ENCODE data around the gene UNC13A.

The UNC13A gene

DNA sequence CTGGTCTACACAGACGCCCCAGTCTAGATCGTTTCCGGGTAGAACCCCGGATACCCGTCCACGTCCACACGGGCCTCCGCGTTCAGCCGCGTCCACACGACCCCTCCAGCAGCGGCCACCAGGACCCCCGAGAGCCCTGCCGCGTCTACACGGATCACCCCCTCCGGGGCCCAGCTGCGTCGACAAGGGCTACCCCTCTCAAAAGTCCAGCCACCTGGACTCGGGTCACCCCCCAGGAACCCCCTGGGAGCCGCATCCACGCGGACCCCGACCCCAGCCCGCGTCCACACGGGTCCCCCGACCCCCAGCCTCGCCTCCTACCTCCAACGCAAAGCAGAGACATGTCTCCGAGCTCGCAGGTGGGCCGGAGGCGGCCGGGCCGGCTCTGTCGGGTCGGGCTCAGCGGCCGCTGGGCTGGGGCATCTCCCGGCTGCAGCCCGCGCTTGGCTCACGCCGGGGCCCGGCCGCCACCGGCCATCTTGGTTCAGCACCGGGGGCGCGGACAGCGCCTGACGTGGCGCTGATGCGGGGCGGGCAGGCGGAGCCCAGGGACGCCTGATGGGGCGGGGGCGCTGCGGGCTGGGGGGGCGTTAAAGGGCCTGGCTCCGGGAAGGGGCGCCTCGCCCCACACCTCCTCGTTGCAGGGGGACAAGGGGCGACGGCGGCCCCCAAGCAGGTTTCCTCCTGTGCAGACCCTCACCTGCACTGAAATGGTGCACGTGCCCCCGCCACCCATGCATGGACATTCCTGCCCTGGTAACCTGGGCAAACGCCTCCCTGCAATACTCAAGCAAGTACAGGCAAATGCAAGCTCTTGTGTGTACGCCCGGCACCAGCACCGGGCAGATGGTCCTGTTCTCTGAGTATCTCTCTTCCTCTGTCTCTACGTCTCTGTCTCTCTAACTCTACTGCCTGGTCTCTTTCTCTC lies at the start of gene UNC13A:
Gene UNC13A (minus strand): TSS at position 498 of the 928 bp plus-strand sequence. CDS start 155 bp downstream, at position 343.
- peak in 1 of 2 experiments; percentile 21 for DNase-seq

DNA sequence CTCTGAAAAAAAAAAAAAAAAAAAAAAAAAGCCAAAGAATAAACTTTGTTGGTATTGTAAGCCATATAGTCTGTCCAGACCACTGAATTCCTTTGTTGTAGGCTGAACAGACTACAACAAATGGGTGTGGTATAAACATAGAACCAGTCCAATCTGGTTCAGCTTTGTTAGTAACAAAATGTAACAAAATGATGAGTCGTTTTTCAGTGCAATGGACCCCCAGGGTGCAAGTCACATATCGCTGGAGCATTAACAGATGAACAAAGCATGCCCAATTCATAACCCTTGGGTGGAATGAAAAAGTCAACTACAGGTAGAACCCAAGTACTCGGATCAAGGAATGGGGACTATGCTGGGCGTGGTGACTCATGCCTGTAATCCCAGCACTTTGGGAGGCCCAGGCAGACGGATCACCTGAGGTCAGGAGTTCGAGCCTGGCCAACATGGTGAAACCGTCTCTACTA lies 49.6 kb upstream of the UNC13A start:
- DNase-seq = no peak

DNA sequence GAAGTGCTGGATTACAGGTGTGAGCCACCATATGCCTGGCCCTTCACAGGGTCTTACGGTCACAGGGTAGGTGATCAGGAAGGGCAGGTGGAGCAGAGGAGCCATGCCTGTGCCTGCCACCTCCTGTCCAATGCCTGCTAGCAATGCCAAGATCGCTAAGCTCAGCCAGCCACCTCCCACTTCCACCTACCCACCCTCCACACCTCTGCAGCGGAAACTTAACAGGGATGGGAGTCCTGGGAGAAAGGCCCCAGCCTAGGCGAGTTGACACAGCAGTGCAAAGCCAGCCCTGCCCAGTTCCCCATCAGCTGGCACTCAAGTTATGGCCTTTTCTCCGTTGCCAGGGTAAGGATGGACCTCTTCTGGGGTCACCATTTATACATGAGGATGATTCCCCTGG lies 47.3 kb upstream of the UNC13A start:
- no peak for DNase-seq

DNA sequence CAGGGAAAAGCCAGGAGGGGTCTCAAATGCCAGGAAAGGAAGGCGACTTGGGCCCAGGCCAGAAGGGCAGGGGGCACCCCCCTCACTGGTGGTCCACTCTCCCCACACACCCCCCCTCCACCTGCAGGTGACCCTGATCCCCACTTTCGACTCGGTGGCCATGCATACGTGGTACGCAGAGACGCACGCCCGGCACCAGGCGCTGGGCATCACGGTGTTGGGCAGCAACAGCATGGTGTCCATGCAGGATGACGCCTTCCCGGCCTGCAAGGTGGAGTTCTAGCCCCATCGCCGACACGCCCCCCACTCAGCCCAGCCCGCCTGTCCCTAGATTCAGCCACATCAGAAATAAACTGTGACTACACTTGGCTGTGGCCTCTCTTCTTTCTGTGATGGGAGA lies 46.0 kb upstream of the UNC13A start:
- no peak for DNase-seq

DNA sequence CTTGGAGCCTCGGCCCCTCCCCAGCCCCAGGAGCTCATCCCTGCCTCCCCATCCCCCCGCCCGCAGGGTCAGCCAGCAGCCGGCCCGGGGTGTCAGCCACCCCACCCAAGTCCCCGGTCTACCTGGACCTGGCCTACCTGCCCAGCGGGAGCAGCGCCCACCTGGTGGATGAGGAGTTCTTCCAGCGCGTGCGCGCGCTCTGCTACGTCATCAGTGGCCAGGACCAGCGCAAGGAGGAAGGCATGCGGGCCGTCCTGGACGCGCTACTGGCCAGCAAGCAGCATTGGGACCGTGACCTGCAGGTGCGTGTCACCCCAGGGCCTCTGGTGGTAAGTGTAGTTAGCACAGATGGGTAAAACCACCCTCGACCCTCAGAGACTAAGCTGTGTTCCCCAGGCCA lies 45.0 kb upstream of the UNC13A start:
- no peak for DNase-seq

DNA sequence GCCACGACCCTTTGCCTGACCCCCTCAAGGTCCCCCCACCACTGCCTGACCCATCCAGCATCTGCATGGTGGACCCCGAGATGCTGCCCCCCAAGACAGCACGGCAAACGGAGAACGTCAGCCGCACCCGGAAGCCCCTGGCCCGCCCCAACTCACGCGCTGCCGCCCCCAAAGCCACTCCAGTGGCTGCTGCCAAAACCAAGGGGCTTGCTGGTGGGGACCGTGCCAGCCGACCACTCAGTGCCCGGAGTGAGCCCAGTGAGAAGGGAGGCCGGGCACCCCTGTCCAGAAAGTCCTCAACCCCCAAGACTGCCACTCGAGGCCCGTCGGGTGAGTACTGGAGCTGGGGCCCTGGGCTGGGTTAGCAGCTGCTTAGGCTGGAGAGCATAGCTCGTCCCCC lies 39.7 kb upstream of the UNC13A start:
- DNase-seq = no peak

DNA sequence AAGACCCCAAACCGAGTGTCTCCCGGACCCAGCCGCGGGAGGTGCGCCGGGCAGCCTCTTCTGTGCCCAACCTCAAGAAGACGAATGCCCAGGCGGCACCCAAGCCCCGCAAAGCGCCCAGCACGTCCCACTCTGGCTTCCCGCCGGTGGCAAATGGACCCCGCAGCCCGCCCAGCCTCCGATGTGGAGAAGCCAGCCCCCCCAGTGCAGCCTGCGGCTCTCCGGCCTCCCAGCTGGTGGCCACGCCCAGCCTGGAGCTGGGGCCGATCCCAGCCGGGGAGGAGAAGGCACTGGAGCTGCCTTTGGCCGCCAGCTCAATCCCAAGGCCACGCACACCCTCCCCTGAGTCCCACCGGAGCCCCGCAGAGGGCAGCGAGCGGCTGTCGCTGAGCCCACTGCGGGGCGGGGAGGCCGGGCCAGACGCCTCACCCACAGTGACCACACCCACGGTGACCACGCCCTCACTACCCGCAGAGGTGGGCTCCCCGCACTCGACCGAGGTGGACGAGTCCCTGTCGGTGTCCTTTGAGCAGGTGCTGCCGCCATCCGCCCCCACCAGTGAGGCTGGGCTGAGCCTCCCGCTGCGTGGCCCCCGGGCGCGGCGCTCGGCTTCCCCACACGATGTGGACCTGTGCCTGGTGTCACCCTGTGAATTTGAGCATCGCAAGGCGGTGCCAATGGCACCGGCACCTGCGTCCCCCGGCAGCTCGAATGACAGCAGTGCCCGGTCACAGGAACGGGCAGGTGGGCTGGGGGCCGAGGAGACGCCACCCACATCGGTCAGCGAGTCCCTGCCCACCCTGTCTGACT lies 39.0 kb upstream of the UNC13A start:
- no peak for DNase-seq

DNA sequence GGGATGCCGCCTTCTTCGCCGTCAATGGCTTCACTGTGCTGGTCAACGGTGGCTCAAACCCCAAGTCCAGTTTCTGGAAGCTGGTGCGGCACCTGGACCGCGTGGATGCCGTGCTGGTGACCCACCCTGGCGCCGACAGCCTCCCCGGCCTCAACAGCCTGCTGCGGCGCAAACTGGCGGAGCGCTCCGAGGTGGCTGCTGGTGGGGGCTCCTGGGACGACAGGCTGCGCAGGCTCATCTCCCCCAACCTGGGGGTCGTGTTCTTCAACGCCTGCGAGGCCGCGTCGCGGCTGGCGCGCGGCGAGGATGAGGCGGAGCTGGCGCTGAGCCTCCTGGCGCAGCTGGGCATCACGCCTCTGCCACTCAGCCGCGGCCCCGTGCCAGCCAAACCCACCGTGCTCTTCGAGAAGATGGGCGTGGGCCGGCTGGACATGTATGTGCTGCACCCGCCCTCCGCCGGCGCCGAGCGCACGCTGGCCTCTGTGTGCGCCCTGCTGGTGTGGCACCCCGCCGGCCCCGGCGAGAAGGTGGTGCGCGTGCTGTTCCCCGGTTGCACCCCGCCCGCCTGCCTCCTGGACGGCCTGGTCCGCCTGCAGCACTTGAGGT lies 38.1 kb upstream of the UNC13A start:
- DNase-seq = no peak

DNA sequence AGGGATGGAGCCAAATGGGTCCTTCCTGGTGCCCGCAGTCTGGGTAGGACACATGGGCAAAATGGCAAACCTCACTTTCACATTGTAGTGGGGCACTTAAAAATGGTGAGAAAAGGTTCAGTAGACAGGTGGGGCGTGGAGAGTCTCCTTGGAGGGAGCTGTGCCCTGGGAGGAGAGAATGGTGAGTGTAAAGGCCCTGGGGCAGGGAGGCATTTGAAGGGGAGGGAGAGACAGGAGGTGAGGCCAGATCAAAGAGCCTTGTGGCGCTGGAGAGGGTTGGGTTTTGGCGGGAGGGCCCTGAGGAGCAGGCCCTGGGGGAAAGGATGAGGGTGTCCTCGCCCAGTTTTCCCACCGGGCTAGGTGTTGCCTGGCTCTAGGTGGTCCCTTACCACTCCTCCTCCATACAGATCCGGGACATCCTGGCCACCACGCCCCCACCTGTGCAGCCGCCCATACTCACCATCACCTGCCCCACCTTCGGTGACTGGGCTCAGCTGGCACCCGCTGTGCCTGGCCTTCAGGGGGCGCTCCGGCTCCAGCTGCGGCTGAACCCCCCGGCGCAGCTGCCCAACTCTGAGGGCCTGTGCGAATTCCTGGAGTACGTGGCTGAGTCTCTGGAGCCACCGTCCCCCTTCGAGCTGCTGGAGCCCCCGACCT lies 37.4 kb upstream of the UNC13A start:
- DNase-seq = no peak

DNA sequence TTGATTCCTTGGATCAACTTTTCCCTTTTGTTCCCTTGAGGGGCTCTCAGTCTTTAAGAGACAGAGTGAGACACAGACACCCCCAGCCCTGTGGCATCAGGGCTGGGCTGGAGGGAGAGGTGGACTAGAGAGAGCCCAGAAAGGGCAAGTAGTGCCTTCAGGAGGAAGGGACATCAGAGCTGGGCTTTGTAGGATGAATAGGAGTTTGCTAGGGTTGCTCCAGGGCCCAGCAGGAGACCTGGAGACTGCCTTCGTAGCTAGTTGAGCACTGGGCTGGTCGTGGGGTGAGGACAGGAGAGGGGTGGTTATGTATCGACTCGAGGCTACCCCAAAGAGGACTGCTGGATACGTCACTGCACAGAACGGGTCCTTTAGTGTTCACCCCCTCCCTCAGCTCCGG lies 36.5 kb upstream of the UNC13A start:
- no peak for DNase-seq

DNA sequence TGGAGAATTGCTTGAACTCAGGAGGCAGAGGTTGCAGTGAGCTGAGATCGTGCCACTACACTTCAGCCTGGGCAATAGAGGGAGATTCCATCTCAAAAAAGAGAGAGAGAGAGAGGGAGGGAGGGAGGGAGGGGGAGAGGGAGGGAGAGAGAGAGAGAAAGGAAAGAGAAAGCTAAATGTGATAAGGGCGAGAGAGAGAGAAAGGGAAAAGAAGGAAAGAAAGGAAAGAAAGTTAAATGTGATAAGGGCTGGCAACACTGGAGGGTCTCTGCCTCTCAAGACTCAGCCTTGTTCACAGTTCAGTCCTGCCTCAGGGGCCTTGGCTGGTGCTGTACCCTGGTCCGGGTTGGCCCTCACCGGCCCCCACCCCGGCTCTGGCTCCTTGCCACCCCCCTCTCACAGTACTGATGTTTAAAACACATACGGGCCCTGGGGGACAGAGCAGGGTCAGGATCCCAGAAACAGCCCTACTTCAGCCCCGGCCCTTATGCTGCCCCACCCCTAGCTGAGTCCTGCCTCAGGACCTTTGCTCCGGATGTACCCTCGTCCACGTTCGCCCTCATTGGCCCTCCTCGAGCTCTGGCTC lies 34.6 kb upstream of the UNC13A start:
- DNase-seq = no peak

DNA sequence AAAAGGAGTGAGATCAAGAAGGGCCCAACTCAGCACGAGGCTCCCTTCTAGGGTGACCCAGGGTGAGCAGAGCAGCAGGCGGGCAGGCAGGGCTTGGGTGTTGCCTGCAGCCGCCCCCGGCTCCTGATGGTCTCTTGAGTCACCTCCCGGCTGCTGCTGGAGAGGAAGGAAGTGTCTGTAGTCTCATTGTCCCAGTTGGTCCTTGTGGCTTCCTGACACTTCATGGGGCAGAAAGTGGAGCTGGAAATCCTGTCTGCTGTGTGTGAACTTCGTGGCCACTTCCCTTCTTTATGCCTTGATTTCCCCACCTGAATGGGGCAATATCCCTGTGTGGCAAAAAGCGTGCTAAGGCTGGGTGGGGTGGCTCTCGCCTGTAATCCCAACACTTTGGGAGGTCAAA lies 33.7 kb upstream of the UNC13A start:
- peak; percentile 95 to 97 for DNase-seq

DNA sequence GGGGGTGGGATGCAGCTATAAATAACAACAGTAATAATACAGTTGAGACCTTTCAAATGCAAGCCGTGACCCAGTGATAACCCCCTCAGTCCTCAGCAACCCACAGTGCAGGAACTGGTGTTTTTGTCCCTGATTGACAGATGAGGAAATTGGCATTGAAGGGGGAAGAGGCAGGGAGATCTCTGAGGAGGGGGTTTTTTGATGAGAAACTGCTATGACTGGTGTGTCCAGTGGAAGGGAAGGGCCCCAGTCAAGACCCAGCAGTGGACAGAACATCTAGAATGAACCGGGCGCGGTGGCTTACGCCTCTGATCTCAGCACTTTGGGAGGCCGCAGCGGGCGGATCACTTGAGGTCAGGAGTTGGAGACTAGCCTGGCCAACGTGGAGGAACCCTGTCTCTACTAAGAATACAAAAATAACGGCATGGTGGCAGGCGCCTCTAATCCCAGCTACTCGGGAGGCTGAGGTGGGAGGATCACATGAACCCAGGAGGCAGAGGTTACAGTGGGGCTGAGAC lies 33.0 kb upstream of the UNC13A start:
- DNase-seq = no peak

DNA sequence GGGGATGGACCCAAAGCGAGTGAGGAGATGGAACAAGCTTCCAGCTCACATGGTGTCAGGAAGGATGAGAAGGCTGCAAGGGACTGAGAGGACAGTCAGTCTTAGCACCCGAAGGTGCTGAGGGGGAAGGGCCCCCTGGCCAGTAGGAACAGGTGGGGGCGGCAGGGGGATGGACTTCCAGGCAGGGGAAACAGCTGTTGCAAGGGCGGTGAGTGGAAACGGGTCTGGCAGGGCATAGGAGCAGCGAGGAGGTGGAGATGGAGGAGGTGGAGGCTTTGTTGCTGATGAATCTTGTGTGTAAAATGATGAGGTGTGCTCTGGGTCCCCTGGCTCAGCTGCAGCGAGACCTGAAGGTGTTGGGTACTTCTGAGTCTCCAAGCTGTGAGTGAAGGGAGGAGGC lies 32.3 kb upstream of the UNC13A start:
- peak in 1 of 2 experiments; percentile 14 for DNase-seq

DNA sequence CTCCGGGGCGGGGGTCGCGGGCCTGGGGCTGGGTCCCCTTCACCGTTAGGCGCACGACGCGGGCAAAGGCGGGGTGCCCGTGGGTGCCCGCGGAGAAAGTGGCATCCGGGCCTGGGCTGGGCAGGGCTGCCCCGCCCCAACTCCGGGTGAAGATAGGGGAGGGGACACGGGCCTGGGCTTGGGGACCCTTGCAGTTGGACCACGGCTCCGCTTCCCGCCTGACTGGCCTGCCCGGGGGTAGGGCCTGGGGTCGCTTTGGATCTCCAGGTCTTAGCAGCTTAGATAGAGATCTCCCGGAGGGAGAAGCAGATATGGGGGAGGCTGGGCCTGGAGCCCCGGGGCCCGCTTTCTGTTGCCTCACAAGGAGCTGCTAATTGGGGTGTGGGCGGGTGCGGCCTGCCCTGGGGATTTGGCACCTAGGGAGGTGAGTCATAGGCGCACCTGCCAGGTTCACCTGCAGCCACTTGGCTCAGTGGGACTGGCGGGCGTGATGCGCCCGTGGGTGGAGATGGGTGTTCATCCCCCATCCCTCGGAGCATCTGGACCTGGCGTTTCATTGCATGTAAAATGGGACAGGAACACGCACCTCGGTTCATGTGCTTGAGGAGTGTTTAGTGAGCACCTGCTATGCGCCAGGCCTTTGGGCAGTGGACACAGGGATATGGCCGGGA lies 31.7 kb upstream of the UNC13A start:
- DNase-seq = no peak

DNA sequence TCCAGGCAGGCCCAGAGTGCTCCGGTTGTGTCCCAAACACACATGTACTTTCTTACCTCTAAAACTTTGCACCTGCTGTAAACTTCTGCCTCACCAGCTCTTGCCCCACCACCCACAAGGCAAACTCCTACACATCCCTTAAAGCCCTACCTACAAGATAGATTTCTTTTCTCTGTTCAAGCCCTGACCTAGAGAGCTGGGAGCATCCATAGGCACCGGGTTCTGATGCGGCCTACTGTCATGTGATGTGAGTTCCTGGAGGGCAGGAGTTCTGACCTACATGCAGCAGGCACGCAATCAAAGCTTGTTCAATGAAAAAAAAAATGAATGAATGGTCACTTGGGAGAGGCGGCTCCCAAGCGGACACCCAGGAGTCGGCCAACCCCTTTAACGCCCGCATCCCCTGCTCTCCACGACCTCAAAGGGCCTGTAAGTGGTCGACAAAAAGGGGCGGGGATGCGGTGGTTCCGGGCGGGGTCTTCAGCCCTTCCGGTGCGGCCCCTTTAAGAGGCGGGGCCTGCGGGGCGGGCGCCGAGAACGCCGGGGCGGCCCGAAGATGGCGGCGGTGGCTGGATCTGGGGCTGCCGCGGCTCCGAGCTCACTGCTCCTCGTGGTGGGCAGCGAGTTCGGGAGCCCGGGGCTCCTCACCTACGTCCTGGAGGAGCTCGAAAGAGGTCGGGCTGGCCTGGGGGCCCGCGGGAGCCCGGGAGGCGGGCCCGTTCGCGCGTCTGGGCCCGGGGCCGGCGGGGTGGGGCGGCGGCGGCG lies 31.0 kb upstream of the UNC13A start, which contains the start of gene MAP1S:
Gene MAP1S (plus strand): TSS at position 534 of the 765 bp plus-strand sequence. CDS start 23 bp downstream, at position 557.
- DNase-seq = peak; percentile 48 to 55

DNA sequence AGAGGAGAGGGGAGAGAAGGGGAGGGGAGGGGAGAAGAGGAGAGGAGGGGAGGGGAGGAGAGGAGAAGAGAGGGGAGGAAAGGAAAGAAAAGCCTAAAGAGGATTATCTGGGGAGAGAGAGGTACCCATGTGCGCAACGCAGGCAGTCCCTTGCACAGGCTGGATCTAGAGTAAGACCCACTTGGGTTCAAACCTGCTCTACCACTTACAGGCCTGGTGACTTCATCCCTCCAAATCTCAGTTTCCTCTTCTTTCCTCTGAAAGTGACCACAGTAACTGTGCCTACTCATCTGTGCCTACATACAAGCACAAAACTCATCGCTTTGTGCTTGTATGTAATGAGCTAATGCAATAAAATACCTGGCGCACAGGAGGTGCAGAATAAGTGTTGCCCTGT lies 30.4 kb upstream of the UNC13A start:
- DNase-seq = no peak

DNA sequence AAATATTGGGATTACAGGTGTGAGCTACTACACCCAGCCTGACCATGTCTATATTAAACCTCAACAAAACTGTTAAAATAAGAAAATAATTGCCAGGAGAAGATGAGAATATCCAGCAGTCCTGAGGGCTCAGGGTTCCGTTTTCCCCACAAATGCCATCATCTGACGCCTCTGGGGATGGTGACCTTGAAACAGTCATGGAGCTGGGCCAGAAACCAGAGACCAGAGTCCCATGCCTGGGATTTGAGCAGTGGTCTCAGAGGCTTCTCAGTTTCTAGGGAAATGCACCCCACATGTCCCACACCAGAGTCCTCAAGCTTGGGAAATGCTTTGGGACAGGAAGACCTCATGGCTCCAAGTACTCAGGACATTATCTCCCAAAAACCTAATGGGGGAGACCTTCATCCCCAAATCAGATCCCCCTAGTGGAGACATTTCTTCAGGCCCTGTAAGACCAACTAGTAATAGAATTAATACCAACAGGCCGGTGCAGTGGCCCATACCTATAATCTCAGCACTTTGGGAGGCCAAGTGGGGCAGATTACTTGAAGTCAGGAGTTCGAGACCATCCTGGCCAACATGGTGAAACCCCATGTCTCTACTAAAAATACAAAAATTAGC lies 28.3 kb upstream of the UNC13A start:
- DNase-seq = peak; percentile 14 to 22

DNA sequence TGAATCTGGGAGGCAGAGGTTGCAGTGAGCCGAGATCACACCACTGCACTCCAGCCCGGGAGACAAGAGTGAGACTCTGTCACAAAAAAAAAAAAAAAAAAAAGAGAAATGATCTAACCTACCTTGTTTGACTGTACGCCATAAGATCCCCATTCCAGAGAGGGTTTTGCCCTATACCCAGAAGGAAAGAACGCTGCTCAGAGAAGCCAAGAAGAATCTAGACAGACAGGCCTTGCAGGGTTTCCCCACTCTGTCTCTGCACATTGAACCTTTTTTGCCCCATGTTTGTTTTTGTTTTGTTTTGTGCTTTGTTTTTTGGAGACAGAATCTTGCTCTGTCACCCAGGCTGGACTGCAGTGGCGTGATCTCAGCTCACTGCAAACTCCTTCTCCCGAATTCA lies 23.7 kb upstream of the UNC13A start:
- DNase-seq = no peak

DNA sequence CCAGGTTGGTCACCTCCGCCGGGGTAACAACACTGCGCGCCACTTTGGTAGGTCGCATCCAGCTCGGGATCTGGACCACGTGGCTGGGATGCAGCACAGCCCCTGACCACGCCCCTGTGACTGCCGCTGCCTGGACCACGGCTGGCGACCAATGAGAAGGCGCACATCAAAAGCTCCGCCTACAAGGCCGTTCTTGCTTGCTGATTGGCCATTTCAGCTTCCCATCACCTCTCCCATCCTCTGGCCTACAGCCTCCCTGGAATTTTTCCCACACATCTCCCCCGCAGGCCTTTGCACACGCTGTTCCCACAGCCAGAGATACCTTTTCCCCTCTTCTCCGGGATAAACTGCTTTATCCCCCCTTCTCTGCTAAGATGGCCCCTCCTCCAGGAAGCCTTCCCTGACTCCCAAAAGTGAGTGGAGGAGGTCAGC lies 18.6 kb upstream of the UNC13A start:
- DNase-seq = no peak

Measured in Kasumi-1 (cell line).